Measurements from ENCODE around the gene IL10RA. TPM values are rescaled to one million over a fixed set of nuclear protein-coding genes. Genes with fewer than 3 reads are reported as not detected.

The IL10RA gene
- total and polyA plus RNA-seq, 2 experiments from 2014 or later = 0.10 TPM; not detected in 1

DNA sequence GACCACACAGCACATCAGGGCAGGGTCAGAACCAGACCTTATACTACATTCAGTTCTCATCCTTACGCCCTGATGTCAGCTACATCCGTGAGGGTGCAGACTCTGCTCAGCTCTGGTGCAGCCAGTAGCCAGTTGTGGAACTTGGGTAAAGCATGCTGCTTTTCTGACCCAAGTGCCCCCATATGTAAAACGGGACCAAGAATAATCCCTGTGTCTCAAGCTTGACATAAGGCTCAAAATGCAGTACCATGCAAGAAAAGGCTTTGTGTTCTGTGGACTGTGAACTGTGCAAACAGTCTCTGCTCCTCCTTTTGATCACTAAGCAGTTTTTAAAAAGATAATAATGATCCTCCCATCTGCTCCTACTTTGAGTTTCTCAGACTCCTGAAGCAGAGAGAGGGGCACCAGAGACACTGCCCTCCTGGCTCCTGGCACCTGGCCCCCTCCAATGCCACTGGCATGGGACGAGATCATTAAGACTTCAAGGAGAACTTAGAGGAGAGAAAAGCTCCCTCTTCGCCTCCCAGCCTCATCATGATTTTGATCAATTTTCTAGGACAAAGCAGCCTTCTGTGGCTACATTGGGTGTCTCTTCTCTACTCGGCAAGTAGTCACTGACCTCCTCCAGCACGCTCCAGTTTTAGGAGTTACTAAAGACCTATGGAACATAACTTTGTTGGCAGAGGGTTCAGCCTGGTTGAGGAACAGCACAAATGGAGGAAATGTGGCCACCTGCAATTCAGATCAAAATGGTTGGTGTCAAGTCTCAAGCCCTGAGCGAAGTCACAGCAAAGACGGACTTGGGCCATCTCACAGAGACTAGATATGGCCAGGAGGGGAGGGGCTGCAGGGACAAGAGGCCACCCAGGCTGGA lies 23.9 kb downstream of the IL10RA start:
- no peaks in the 10 kb centered on the region for H3F3A ChIP-seq (replicated peaks; ENCODE audit: low read depth)
- DNase-seq (ENCODE audit: low spot score) (no peak), ATAC-seq (no peak)
- no peak overlapping the region for H3K4me2 ChIP-seq
- Mint-ChIP-seq H3K27me3 (ENCODE audit: insufficient read depth, low read depth, poor library complexity) (peaks cover 2% of the 10 kb centered on the region), H3K36me3 (ENCODE audit: low read depth) (no peaks in the 10 kb centered on the region), H3K9me3 (no peaks in the 10 kb centered on the region), H3K27ac (no peak overlapping the region), H3K4me1 (no peaks in the 10 kb centered on the region), H3K4me3 (no peak overlapping the region)
- TF ChIP-seq JUNB (IDR thresholded peaks at IDR 0.05; ENCODE audit: unreplicated experiment) (no peak), CREB1 (CRISPR knock-in tag; IDR thresholded peaks at IDR 0.05; ENCODE audit: low read depth) (no peak), ZNF114 (CRISPR knock-in tag; IDR thresholded peaks at IDR 0.05) (no peak), EZH2 (IDR thresholded peaks at IDR 0.05; ENCODE audit: low read depth, unreplicated experiment) (no peak), EZH2phosphoT487 (IDR thresholded peaks at IDR 0.05; ENCODE audit: unreplicated experiment) (no peak), ZNF331 (CRISPR knock-in tag; IDR thresholded peaks at IDR 0.05; ENCODE audit: low read depth) (no peak), STAT1 (IDR thresholded peaks at IDR 0.05; ENCODE audit: unreplicated experiment) (no peak), NANOG (IDR thresholded peaks at IDR 0.05; ENCODE audit: borderline replicate concordance) (no peak), POLR2AphosphoS5 (IDR thresholded peaks at IDR 0.05; ENCODE audit: low read depth) (no peak)
- TF ChIP-seq, protein P1, sequence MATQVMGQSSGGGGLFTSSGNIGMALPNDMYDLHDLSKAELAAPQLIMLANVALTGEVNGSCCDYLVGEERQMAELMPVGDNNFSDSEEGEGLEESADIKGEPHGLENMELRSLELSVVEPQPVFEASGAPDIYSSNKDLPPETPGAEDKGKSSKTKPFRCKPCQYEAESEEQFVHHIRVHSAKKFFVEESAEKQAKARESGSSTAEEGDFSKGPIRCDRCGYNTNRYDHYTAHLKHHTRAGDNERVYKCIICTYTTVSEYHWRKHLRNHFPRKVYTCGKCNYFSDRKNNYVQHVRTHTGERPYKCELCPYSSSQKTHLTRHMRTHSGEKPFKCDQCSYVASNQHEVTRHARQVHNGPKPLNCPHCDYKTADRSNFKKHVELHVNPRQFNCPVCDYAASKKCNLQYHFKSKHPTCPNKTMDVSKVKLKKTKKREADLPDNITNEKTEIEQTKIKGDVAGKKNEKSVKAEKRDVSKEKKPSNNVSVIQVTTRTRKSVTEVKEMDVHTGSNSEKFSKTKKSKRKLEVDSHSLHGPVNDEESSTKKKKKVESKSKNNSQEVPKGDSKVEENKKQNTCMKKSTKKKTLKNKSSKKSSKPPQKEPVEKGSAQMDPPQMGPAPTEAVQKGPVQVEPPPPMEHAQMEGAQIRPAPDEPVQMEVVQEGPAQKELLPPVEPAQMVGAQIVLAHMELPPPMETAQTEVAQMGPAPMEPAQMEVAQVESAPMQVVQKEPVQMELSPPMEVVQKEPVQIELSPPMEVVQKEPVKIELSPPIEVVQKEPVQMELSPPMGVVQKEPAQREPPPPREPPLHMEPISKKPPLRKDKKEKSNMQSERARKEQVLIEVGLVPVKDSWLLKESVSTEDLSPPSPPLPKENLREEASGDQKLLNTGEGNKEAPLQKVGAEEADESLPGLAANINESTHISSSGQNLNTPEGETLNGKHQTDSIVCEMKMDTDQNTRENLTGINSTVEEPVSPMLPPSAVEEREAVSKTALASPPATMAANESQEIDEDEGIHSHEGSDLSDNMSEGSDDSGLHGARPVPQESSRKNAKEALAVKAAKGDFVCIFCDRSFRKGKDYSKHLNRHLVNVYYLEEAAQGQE (IDR thresholded peaks at IDR 0.05; ENCODE audit: unreplicated experiment) = no peak
- TF ChIP-seq, protein P2, sequence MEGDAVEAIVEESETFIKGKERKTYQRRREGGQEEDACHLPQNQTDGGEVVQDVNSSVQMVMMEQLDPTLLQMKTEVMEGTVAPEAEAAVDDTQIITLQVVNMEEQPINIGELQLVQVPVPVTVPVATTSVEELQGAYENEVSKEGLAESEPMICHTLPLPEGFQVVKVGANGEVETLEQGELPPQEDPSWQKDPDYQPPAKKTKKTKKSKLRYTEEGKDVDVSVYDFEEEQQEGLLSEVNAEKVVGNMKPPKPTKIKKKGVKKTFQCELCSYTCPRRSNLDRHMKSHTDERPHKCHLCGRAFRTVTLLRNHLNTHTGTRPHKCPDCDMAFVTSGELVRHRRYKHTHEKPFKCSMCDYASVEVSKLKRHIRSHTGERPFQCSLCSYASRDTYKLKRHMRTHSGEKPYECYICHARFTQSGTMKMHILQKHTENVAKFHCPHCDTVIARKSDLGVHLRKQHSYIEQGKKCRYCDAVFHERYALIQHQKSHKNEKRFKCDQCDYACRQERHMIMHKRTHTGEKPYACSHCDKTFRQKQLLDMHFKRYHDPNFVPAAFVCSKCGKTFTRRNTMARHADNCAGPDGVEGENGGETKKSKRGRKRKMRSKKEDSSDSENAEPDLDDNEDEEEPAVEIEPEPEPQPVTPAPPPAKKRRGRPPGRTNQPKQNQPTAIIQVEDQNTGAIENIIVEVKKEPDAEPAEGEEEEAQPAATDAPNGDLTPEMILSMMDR (conservative IDR thresholded peaks at IDR 0.05; ENCODE audit: low read depth in 2 of 2) = no peak
- TF ChIP-seq, protein P3, sequence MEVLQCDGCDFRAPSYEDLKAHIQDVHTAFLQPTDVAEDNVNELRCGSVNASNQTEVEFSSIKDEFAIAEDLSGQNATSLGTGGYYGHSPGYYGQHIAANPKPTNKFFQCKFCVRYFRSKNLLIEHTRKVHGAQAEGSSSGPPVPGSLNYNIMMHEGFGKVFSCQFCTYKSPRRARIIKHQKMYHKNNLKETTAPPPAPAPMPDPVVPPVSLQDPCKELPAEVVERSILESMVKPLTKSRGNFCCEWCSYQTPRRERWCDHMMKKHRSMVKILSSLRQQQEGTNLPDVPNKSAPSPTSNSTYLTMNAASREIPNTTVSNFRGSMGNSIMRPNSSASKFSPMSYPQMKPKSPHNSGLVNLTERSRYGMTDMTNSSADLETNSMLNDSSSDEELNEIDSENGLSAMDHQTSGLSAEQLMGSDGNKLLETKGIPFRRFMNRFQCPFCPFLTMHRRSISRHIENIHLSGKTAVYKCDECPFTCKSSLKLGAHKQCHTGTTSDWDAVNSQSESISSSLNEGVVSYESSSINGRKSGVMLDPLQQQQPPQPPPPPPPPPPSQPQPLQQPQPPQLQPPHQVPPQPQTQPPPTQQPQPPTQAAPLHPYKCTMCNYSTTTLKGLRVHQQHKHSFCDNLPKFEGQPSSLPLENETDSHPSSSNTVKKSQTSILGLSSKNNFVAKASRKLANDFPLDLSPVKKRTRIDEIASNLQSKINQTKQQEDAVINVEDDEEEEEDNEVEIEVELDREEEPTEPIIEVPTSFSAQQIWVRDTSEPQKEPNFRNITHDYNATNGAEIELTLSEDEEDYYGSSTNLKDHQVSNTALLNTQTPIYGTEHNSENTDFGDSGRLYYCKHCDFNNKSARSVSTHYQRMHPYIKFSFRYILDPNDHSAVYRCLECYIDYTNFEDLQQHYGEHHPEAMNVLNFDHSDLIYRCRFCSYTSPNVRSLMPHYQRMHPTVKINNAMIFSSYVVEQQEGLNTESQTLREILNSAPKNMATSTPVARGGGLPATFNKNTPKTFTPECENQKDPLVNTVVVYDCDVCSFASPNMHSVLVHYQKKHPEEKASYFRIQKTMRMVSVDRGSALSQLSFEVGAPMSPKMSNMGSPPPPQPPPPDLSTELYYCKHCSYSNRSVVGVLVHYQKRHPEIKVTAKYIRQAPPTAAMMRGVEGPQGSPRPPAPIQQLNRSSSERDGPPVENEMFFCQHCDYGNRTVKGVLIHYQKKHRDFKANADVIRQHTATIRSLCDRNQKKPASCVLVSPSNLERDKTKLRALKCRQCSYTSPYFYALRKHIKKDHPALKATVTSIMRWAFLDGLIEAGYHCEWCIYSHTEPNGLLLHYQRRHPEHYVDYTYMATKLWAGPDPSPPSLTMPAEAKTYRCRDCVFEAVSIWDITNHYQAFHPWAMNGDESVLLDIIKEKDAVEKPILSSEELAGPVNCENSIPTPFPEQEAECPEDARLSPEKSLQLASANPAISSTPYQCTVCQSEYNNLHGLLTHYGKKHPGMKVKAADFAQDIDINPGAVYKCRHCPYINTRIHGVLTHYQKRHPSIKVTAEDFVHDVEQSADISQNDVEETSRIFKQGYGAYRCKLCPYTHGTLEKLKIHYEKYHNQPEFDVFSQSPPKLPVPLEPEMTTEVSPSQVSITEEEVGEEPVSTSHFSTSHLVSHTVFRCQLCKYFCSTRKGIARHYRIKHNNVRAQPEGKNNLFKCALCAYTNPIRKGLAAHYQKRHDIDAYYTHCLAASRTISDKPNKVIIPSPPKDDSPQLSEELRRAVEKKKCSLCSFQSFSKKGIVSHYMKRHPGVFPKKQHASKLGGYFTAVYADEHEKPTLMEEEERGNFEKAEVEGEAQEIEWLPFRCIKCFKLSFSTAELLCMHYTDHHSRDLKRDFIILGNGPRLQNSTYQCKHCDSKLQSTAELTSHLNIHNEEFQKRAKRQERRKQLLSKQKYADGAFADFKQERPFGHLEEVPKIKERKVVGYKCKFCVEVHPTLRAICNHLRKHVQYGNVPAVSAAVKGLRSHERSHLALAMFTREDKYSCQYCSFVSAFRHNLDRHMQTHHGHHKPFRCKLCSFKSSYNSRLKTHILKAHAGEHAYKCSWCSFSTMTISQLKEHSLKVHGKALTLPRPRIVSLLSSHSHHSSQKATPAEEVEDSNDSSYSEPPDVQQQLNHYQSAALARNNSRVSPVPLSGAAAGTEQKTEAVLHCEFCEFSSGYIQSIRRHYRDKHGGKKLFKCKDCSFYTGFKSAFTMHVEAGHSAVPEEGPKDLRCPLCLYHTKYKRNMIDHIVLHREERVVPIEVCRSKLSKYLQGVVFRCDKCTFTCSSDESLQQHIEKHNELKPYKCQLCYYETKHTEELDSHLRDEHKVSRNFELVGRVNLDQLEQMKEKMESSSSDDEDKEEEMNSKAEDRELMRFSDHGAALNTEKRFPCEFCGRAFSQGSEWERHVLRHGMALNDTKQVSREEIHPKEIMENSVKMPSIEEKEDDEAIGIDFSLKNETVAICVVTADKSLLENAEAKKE (CRISPR knock-in tag; IDR thresholded peaks at IDR 0.05) = no peak
- TF ChIP-seq, protein P4, sequence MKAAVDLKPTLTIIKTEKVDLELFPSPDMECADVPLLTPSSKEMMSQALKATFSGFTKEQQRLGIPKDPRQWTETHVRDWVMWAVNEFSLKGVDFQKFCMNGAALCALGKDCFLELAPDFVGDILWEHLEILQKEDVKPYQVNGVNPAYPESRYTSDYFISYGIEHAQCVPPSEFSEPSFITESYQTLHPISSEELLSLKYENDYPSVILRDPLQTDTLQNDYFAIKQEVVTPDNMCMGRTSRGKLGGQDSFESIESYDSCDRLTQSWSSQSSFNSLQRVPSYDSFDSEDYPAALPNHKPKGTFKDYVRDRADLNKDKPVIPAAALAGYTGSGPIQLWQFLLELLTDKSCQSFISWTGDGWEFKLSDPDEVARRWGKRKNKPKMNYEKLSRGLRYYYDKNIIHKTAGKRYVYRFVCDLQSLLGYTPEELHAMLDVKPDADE (IDR thresholded peaks at IDR 0.05) = no peak
- no peaks in the 10 kb centered on the region for H3K27me3 ChIP-seq (ENCODE audit: insufficient read depth)
- H3K27ac ChIP-seq (ENCODE audit: low read depth) = no peak overlapping the region
- no peak overlapping the region for H3K4me3 ChIP-seq
- H3K4me1 ChIP-seq (ENCODE audit: insufficient read depth) = no peaks in the 10 kb centered on the region
- H4K20me1 ChIP-seq (replicated peaks; ENCODE audit: insufficient read depth) = no peaks in the 10 kb centered on the region
- H3K9me2 ChIP-seq (ENCODE audit: insufficient read depth) = 0 out of 2 replicates have a peak, but pooled peaks cover 11% of the 10 kb centered on the region
- no peak overlapping the region for H2AFZ ChIP-seq
- H3K36me3 ChIP-seq (ENCODE audit: insufficient read depth) = no peaks in the 10 kb centered on the region
- H3K79me2 ChIP-seq (replicated peaks; ENCODE audit: insufficient read depth) = no peaks in the 10 kb centered on the region
